Colon (tissue), 2 donors: ENCODE data around the gene MEN1.

Experiments used
- FAIRE-seq: peaks from 2 replicates; lab custom pipeline; 2012; peaks lifted over from hg19 to GRCh38; lab: Jason Lieb, UNC
- donor health status: control.
- donor health status: control.

MEN1 gene

DNA sequence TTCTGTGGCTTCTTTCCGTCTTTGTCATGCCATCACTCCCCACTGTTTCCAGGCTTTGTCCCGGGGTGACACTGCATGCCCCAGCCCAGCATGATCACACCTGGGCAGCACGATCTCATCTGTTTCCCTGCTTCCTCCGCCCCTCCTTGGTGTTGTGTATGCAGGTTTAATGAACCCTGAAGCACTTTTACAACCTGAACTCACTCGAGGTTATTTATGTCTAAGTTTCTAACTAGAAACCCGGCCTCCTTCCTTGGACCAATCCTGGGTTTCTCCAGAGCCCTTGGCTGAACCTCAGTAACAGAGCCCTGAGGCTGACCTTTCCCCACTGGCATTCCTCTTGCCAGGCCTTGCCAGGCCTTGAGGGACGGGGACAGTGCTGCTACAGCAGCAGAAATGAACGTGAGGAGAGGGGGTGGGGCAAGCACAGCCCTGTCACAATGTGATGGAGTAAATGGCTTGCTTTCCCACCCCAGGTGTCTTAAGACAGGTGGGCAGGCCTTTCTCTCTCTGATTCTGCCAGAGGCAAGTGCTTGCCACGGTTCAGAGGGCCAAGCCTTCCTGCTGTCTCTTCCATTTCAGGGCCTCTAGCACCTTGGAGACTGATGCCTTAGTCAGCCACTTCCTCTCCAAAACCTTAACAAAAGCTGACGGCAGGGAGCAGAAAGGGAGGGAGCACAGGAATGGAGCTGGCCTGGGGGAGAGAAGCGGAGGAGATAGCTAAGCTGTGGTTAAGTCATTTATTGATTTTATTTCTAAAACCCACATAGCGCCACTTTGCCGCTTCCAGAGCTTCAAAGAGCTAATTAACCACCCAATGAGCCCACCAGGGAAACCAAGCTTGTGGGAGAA, 47.5 kb downstream of the MEN1 start:
- FAIRE-seq: no peak

DNA sequence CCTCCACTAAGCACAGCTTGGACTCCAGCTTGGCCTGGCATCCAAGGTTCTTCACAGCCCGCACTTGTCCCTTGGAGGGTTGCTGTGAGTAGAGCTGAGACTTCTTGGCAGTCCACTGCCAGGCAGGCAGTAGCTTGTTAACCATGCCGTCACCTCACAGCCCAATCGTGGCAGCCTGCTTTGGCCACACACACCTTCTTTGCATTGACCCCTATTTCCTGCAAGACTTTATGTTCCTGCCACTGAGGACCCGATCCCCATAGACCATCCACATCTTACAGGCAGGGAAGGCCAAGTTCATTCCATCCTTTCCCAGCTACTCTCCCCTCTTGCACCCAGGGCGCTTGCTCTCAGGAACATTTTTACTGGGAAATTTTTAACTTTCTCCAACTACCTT, 48.1 kb downstream of the MEN1 start:
- no peak for FAIRE-seq

DNA sequence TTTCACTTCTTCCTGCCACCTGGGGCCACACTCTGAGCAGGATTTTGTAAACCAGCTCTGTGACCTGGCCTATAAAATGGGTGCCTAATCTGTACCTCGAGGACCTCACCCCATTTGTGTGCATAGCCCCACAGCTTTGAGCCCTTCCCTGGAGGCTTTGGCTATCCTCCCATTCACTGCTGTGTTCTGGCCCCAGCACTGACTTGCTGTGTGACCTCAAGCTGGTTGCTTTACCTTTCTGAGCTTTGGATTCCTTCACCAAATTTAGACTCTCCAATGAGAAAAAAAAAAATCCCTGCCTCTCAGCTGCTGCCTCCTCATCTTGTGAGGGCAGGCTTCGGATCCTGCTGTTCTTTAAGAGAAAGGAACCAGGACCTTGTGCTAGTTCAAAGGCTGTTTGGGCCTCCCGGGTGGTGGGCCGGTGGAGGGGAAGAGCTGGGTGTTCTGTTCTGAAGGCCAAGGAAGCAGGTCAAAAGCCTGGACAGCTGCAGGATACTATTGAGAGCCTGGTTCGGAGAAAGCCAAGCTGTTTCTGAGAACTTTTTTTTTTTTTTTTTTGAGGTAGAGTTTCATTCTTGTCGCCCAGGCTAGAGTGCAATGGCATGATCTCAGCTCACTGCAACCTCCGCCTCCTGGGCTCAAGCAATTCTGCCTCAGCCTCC, 49.5 kb downstream of the MEN1 start:
- FAIRE-seq: no peak

DNA sequence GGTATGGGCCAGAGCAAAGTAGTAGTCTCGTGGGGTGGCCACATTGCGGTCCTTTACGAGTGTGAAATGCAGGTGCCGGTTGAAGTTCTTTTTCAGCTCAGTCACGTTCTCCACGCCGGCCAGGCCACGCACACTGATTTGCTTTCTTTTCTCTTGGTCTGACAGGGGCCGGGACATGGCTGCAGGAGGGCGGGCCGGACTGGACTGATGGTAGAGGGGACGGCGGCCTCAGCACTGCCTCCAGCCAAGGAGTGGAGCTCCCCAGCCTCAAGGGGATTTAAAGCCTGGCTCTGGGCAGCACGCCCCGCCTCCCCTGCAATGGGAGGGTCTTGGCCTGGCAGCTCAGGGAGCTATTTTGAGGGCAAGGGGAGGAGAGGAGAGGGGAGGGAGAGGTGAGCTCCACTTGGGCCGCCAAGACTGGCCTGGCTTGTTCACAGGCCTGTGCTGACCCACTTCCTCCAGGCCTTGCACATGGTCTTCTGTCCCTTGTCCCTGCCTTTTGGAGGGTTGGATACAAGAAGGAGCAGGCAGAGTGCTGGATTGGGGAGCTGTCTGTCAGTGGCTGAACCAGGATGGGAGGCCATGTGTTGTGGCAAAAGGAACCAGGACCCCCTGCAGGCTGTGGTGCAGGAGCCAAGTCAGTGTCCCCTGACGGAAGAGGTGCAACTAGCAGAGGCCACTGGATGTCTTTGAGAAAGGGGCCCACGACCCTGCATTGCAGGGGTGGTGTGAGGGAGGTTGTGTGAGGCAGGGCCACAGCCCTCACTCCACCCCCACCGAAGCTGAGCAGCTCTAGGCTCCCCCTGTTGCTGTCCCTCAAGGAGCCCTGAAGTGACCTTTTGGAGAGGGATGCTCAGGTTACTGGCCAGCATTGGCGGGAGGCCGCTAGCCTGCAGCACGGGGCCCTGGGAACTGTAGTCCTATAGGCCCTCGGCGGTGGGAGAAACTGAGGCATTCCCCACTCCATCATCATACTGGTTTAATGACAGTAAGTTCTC, 50.3 kb downstream of the MEN1 start, which contains the start of gene PYGM:
Gene PYGM, minus strand, starts transcription at position 253 of the 998 bp plus-strand sequence. Its CDS starts 76 bp downstream, at position 177.
- no peak for FAIRE-seq

DNA sequence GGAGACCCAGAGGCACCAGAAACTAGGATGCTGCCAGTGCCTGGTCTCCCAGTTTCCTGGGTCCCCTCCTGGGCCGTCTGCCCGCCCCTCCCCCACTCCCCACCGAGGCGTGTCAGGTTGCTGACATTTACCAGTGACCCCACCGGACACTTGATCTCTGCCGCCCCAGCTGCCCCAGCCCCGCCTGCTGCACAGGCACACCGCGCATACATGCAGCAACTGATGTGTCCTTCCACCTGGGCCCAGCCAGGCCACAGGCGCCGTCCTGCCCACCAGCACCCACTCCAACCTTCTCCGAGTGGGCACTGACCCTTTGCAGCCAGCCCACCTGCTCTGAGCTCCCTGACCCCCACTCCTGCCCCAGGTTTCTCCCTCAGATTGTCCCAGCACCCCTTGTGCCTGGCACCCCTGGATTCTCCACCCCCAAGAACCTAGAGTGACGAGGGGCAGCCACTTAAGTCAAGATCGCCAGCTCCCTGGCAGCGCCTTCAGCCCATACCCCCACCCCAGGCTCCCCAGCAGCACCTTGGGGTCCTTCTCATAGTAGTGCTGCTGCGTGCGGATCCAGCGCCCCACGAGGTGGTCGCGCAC, 51.1 kb downstream of the MEN1 start:
- no peak for FAIRE-seq

DNA sequence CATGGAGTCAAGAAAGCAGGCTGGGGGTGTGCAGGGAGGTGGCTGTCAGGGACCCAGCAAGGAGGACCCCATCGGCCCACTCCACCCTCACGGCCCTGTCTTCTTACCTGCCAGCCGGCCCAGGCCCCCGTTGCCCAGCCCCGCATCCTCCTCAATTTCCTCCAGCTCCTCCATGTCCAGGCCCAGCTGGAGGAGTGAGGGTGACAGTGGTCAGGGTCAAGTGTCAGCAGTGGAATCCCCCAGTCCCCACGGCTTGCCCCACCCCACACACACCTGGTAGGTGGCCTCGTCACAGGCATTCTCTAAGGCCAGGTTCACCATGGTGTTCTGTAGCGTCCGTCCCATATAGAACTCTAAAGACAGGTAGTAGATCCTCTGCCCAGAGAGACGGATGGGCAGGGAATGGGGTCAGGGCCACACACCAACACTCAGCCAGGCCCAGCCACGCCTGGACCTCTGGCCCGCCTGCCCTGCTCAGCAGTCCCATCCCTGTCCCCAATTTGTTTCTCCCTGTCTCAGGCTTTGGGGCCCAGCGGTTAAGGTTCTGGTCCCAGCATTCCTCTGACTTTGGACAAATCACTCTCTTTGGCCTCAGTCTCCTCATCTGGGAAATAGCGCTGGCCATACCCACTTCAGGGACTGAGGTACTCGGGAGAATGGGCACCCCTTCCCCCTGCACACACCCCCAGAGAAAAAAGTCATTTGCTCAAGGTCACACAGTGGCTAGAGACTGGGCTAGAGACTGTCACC, 51.8 kb downstream of the MEN1 start:
- FAIRE-seq: no peak

DNA sequence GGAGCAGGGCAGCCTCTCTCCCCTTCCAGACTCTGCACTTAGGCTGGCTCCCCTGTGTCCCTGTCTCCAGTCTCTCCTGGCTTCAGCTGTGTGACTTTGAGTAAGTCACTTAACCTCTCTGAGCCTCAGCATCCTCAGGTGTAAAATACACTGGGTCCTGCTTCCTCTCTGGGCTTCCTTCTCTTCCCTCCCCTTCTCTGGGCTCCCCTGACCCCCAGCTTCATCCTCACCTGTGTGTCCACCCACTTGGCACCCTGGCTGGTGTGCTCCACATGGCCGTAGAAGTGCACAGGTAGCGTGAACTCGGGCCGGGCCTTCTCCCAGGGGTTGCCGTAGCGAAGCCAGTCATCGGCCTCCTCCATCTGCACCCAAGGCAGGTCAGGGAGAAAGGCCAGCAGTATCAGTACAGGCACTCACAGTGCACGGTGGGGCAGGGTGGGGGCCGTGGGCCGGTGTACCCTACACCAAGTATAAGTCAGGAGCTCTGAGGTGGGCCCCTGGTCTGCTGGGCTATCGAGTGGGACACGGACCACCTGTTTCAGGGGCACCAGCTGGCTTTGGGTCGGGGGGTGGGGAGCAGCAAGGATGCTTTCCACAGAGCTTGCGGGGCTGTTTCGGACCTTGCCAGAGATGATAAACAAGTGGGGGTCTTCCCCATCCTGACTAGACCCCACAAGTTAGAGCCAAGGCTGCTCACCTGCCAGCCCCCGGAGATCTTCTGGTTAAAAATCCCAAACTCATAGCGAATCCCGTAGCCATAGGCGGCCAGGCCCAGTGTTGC, 52.6 kb downstream of the MEN1 start:
- FAIRE-seq: no peak

DNA sequence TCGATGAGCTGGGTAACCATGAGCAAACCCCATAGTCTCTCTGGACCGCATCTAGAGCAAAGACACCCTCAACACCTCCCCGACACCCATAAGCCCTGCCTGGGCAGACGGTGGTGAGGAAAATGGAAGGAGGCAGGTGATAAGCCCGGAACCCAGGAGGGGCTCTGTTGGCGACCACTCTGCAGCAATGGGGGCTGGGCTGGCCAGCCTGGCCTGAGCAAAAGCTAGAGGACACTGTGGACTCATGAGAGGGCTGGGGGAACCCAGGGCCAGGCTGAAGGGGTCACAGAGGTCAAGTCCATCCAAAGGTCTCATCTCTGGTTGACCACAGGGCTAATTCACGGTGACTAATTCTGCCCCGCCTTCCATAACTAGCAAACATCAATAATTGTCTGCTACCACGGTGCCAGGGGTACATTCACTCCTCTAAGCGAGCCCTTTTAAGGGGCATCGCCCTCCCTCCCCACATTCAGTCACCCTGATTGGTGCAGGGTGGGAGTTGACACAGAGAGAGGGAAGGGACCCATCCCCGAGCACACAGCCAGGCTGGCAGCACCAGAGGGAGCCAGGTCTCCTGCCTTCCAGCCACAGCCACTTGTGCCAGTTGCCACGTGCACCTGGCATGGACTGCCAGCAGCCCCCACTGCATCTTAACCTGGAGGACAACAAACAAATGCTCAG, 54.5 kb downstream of the MEN1 start:
- no peak for FAIRE-seq

DNA sequence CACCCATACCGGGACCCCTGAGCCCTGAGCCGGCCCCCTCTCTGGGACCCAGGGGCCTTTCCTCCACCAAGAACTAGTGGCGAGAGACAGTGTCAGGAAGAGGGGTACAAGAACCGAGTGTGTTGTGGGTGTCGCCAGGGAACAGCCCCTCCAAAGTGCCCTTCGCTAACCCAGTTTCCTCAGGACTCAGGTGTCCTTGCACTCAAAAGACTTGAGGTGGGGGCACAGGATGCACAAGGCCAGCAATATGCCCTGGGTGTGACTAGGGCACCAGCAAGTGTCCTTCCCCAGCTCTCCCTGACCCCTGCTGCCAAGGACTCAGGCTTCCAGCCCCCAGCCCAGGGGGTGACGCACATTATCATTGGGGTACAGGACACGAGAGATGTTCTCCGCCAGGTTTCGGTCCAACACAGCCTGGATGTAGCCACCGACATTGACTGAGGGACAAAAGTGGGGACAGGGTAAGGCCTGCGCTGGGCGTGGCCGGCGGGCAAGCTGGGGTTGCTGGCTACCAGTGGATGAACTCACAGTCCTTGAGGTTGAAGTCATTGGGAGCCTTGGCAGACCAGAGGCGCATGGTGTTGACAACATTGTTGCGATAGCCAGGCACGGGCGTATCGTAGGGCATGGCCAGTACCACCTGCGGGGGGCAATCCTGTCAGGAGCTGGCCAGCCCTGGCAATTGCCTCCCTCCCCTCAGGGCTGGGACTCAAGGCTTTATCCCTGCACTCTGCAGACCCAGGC, 55.3 kb downstream of the MEN1 start:
- no peak for FAIRE-seq

DNA sequence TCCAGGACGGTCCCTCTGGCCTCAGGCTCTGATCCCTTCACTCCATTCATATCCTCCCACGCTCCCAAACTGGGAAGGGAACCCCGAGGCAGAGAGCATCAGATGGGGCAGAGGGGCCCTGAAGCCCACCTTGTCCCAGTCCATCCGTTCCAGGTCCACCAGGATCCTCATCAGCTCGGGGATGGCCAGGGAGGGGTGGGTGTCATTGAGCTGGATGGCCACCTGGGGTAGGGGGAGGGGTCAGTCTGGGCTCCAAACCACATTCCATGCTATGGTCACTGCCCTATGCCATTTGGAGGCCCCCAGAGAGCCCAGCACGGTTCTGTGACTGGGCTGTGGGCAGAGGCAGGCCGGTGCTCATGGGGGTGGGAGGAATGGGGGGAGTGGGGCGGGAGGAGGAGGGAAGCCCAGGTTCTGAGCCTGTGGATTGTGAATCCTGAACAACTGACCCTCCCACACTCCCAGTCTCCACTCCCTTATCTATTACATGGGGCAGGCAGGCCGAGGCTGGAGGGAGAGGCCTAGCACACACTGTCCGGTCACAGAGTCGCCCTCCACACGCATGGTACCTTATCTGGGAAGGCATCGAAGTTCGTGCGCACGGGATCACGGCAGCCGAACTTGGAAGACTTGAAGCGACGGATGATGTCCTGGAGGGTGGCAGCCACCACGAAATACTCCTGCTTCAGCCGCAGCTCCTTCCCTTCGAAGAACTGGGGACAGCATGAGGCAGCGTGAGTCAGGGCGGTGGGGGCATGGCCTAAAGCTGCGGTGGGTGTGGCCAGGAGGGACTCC, 56.0 kb downstream of the MEN1 start:
- no peak for FAIRE-seq
